DND-41 (cell line): ENCODE data around the gene TMEM255B.
A peak's percentile ranks its signal among the peaks of the same experiment; 100 is the strongest.

Experiments used
- ATAC-seq: fragments of 200-7000 bp; cut with Tn5 transposase; 3 replicates; pipeline ENCODE4 v1.9.1; 2021; ENCODE audit warnings: low read depth; ENCODE audit not compliant: insufficient read depth
- DNase-seq: peaks from one replicate; pipeline ENCODE4 v3.0.0-alpha.2; 2020
- H2AFZ ChIP-seq: 2 replicates; pipeline ENCODE4 v1.6.0; 2012; ENCODE audit warnings: low read depth, low read length
- H3K27ac ChIP-seq: 2 replicates; pipeline ENCODE4 v1.5.1; 2012; ENCODE audit warnings: low read length, inconsistent platforms
- H3K27me3 ChIP-seq: fragments of 200-600 bp; sonication (generic); 2 replicates; pipeline ENCODE4 v1.6.0; 2012; ENCODE audit warnings: low read length, mild to moderate bottlenecking, inconsistent platforms; ENCODE audit not compliant: insufficient read depth, poor library complexity
- H3K36me3 ChIP-seq: 2 replicates; pipeline ENCODE4 v1.5.1; 2012; ENCODE audit warnings: low read length, inconsistent platforms; ENCODE audit not compliant: insufficient read depth
- H3K4me1 ChIP-seq: 2 replicates; pipeline ENCODE4 v1.5.1; 2012; ENCODE audit warnings: mild to moderate bottlenecking, low read length; ENCODE audit not compliant: insufficient read depth
- H3K4me2 ChIP-seq: 2 replicates; pipeline ENCODE4 v1.6.0; 2012; ENCODE audit warnings: mild to moderate bottlenecking, moderate library complexity, low read length, inconsistent platforms; ENCODE audit not compliant: insufficient read depth
- H3K4me3 ChIP-seq, 2 experiments: fragments of 200-600 bp in 1 of 2; shearing (Covaris generic) in 1 of 2; 2 replicates each; pipeline ENCODE4 v1.5.1; 2012 to 2016; ENCODE audit warnings: inconsistent platforms in 2 of 2, low read length in 2 of 2, mild to moderate bottlenecking in 2 of 2, low read depth in 1 of 2, moderate library complexity in 1 of 2
- H3K79me2 ChIP-seq: 2 replicates; pipeline ENCODE4 v1.6.0; 2012; ENCODE audit warnings: low read length, inconsistent platforms; ENCODE audit not compliant: insufficient read depth
- H3K9ac ChIP-seq: 2 replicates; pipeline ENCODE4 v1.6.0; 2012; ENCODE audit warnings: low read depth, mild to moderate bottlenecking, inconsistent platforms, low read length, moderate library complexity
- H3K9me3 ChIP-seq: 2 replicates; pipeline ENCODE4 v1.5.1; 2012; ENCODE audit warnings: low read length, moderate library complexity, mild to moderate bottlenecking, inconsistent platforms; ENCODE audit not compliant: insufficient read depth, severe bottlenecking
- H4K20me1 ChIP-seq: 2 replicates; pipeline ENCODE4 v1.6.0; 2012; ENCODE audit warnings: low read length; ENCODE audit not compliant: insufficient read depth
- CTCF ChIP-seq: IDR thresholded peaks from 2 replicates; pipeline ENCODE4 v1.5.1; 2012; ENCODE audit warnings: borderline replicate concordance, low read length, moderate library complexity, mild to moderate bottlenecking; ENCODE audit not compliant: poor library complexity, severe bottlenecking; ENCODE audit errors: extremely low read depth
- EZH2 ChIP-seq: IDR thresholded peaks from 3 replicates; pipeline ENCODE4 v1.6.1; 2012; ENCODE audit warnings: borderline replicate concordance, low read depth, mild to moderate bottlenecking, moderate library complexity, low read length, inconsistent platforms; ENCODE audit not compliant: severe bottlenecking

TMEM255B gene

GRCh38 chr13:113862931-113863523 lies 104.0 kb downstream of the TMEM255B start:
- Histone ChIP-seq H2AFZ (no peak overlapping the region), H3K9ac (no peak overlapping the region), H4K20me1 (no peaks in the 10 kb centered on the region), H3K79me2 (no peaks in the 10 kb centered on the region), H3K27ac (no peak overlapping the region), H3K4me1 (peaks cover 3% of the 10 kb centered on the region), H3K4me2 (no peak overlapping the region), H3K4me3 (no peak overlapping the region), H3K9me3 (no peaks in the 10 kb centered on the region), H3K27me3 (peaks cover 16% of the 10 kb centered on the region), H3K36me3 (no peaks in the 10 kb centered on the region)
- DNase-seq (no peak), ATAC-seq (no peak)
- no peak for TF ChIP-seq CTCF

- Histone ChIP-seq H3K36me3 (no peaks in the 10 kb centered on the region), H3K9me3 (no peaks in the 10 kb centered on the region), H3K4me2 (no peak within 1 kb of the TSS; the same call in 1 of the 2 replicates), H3K79me2 (no peaks in the 10 kb centered on the region), H3K27me3 (peaks cover 16% of the 10 kb centered on the region), H3K27ac (no peak within 1 kb of the TSS), H2AFZ (no peak within 1 kb of the TSS), H3K4me3 (no peak within 1 kb of the TSS), H3K9ac (no peak within 1 kb of the TSS), H4K20me1 (no peaks in the 10 kb centered on the region), H3K4me1 (peaks cover 3% of the 10 kb centered on the region)
- peak; percentile 65 for TF ChIP-seq EZH2
- TF ChIP-seq CTCF = no peak
- 0 out of 3 replicates have a peak, but pooled peaks have one; percentile 33 for ATAC-seq
- DNase-seq = no peak
Observed at GRCh38 chr13:113863524-113864272, 104.7 kb downstream of the TMEM255B start, which contains the start of gene GAS6. GAS6 (minus strand) TSS chr13:113864076; CDS start chr13:113863920, 156 bp downstream.

- Histone ChIP-seq H3K36me3 (no peaks in the 10 kb centered on the region), H3K9ac (no peak overlapping the region), H3K9me3 (no peaks in the 10 kb centered on the region), H3K4me3 (no peak overlapping the region), H3K27me3 (peaks cover 16% of the 10 kb centered on the region), H3K79me2 (no peaks in the 10 kb centered on the region), H3K4me2 (no peak overlapping the region), H2AFZ (no peak overlapping the region), H3K4me1 (peaks cover 3% of the 10 kb centered on the region), H4K20me1 (no peaks in the 10 kb centered on the region), H3K27ac (no peak overlapping the region)
- DNase-seq = no peak
- ATAC-seq = no peak
- TF ChIP-seq CTCF (no peak), EZH2 (peak; percentile 28)
Observed at GRCh38 chr13:113864273-113864890, 105.4 kb downstream of the TMEM255B start.
